ENCODE results near the gene NSD2. TPM values are rescaled to one million over a fixed set of nuclear protein-coding genes. Genes with fewer than 3 reads are reported as not detected.
"Not testable (repeated sequence)": the region's sequence is repeated elsewhere in the genome, so short reads cannot be mapped to it uniquely, and the experiment has no call there.

Gene NSD2
- total and polyA plus RNA-seq, 9 of the 15 experiments (the other 6 are each of a cell fraction or from before 2014, with no cell fraction given): 6.4 to 126 (median 58.8) TPM

DNA sequence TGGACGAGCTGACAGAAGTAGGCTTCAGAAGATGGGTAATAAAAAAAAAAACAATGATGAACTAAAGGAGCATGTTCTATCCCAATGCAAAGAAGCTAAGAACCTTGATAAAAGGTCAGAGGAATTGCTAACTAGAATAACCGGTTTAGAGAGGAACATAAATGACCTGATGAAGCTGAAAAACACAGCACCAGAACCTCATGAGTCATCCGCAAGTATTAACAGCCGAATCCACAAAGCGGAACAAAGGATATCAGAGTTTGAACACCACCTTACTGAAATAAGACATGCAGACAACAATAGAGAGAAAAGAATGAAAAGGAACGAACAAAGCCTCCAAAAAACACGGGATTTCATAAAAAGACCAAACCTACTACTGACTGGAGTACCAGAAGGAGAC, 127.1 kb downstream of the NSD2 start (continued):
- TF ChIP-seq, protein P1, sequence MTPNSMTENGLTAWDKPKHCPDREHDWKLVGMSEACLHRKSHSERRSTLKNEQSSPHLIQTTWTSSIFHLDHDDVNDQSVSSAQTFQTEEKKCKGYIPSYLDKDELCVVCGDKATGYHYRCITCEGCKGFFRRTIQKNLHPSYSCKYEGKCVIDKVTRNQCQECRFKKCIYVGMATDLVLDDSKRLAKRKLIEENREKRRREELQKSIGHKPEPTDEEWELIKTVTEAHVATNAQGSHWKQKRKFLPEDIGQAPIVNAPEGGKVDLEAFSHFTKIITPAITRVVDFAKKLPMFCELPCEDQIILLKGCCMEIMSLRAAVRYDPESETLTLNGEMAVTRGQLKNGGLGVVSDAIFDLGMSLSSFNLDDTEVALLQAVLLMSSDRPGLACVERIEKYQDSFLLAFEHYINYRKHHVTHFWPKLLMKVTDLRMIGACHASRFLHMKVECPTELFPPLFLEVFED (CRISPR knock-in tag; conservative IDR thresholded peaks at IDR 0.05): no peak
- TF ChIP-seq SRSF3 (IDR thresholded peaks at IDR 0.05; ENCODE audit: insufficient read depth, low read length): no peak
- TF ChIP-seq PHB2 (IDR thresholded peaks at IDR 0.05; ENCODE audit: low read depth): no peak
- TF ChIP-seq SMAD3 (CRISPR knock-in tag; conservative IDR thresholded peaks at IDR 0.05): no peak
- TF ChIP-seq ZKSCAN1 (IDR thresholded peaks at IDR 0.05; ENCODE audit: low read depth, low read length): no peak
- TF ChIP-seq, protein P2, sequence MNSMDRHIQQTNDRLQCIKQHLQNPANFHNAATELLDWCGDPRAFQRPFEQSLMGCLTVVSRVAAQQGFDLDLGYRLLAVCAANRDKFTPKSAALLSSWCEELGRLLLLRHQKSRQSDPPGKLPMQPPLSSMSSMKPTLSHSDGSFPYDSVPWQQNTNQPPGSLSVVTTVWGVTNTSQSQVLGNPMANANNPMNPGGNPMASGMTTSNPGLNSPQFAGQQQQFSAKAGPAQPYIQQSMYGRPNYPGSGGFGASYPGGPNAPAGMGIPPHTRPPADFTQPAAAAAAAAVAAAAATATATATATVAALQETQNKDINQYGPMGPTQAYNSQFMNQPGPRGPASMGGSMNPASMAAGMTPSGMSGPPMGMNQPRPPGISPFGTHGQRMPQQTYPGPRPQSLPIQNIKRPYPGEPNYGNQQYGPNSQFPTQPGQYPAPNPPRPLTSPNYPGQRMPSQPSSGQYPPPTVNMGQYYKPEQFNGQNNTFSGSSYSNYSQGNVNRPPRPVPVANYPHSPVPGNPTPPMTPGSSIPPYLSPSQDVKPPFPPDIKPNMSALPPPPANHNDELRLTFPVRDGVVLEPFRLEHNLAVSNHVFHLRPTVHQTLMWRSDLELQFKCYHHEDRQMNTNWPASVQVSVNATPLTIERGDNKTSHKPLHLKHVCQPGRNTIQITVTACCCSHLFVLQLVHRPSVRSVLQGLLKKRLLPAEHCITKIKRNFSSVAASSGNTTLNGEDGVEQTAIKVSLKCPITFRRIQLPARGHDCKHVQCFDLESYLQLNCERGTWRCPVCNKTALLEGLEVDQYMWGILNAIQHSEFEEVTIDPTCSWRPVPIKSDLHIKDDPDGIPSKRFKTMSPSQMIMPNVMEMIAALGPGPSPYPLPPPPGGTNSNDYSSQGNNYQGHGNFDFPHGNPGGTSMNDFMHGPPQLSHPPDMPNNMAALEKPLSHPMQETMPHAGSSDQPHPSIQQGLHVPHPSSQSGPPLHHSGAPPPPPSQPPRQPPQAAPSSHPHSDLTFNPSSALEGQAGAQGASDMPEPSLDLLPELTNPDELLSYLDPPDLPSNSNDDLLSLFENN (IDR thresholded peaks at IDR 0.05; ENCODE audit: low read depth in 2 of 2, low read length in 2 of 2): no peak
- TF ChIP-seq STAG1 (CRISPR knock-in tag; IDR thresholded peaks at IDR 0.05; ENCODE audit: borderline replicate concordance): no peak
- TF ChIP-seq KHSRP (IDR thresholded peaks at IDR 0.05): no peak
- no peak for TF ChIP-seq RFX7 (CRISPR knock-in tag; IDR thresholded peaks at IDR 0.05)

DNA sequence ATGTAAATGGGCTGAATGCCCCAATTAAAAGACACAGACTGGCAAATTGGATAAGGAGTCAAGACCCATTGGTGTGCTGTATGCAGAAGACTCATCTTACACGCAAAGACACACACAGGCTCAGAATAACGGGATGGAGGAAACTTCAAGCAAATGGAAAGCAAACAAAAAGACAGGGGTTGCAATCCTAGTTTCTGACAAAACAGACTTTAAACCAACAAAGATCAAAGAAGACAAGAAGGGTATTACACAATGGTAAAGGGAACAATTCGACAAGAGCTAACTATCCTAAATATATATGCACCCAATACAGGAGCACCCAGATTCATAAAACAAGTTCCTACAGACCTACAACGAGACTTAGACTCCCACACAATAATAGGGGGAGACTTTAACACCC, 128.1 kb downstream of the NSD2 start:
- CTCF ChIA-PET (ENCODE audit: low intra/inter-chr PET ratio); intact Hi-C loops (cut with micrococcal nuclease); ATAC-seq; H3K4me3 ChIP-seq; FAIRE-seq; H2AFZ ChIP-seq (ENCODE audit: low read depth, low read length); H3K9ac ChIP-seq (ENCODE audit: insufficient read depth in 1 of 2, low read depth in 2 of 2, low read length in 2 of 2); H3K4me1 ChIP-seq (replicated peaks in 1 of 2; ENCODE audit: control insufficient read depth in 2 of 2, insufficient read depth in 2 of 2, low read length in 2 of 2); DNase-seq (ENCODE audit: extremely low read depth in 1 of 4, low spot score in 3 of 4); POLR2A ChIA-PET; BruUV-seq (replicated peaks); in situ Hi-C loops (cut with MboI); H3K9me1 ChIP-seq (ENCODE audit: control insufficient read depth, insufficient read depth, low read length); H3K27ac ChIP-seq (ENCODE audit: extremely low read depth, low read depth, low read length); H3K4me2 ChIP-seq (ENCODE audit: insufficient read depth, low read length); H4K20me1 ChIP-seq (replicated peaks; ENCODE audit: control insufficient read depth, insufficient read depth, low read length); H3K27me3 ChIP-seq (ENCODE audit: control insufficient read depth in 2 of 2, insufficient read depth in 2 of 2, low read length in 2 of 2); H3K9me3 ChIP-seq (replicated peaks; ENCODE audit: control insufficient read depth, insufficient read depth, low read depth, low read length): not testable (repeated sequence)
- Histone ChIP-seq H3K79me2 (ENCODE audit: control insufficient read depth, insufficient read depth, low read length) (peaks cover 93% of the 10 kb centered on the region), H3K36me3 (ENCODE audit: control insufficient read depth, insufficient read depth, low read length) (peaks cover 51% of the 10 kb centered on the region; the same call in 2 of the 3 replicates)
- 90% methylated on average over 4 of the region's 4 CpGs for WGBS (ENCODE audit: insufficient coverage, low coverage, missing lambda C conversion rate)

All from K562 (cell line).